Measurements from ENCODE around the gene NTM. TPM values are rescaled to one million over a fixed set of nuclear protein-coding genes. Genes with fewer than 3 reads are reported as not detected.

NTM gene
- total RNA-seq, 1 experiment from 2014 or later = 9.9 TPM

DNA sequence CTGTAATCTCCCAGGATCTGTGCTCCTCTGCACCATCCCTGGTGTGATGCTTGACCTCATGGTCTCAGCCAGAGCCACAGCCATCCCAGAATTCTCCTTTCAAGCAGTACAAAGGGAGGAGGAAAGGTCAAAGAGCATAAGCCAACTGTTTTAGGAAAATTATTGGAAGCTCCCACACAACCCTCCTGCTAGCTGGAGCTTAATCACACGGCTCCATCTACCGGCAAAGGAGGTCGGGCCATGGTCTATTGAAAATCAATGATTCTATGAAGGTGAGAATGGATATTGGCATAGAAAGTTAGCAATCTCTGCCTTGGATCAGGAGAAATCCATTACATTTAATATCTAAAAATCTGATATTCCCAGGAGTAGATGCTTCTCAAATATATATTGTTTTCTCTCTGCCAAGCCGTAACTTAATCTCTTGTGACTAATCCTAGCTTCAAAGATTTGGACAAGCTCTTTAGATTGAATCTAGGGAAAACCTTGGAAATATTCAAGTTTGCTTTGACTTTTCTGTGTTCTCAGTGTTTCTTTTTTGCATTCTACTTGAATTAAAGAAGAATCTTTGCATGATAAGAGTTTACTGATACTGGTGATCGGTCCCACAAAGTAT, 259.6 kb downstream of the NTM start:
- peaks cover 20 to 26% of the 10 kb centered on the region in 2 experiments for H3K4me1 Mint-ChIP-seq
- H4K20me1 ChIP-seq (ENCODE audit: control insufficient read depth, insufficient read depth, insufficient read length) = no peaks in the 10 kb centered on the region
- no CpG with 5 or more reads among the region's 5 CpGs for WGBS (ENCODE audit: extremely low coverage, insufficient read length, low lambda C conversion rate)

More for the DNA sequence above, 259.6 kb downstream of the NTM start:
- H4K5ac ChIP-seq (ENCODE audit: insufficient read length, low read depth, low read length) = no peak overlapping the region
- no peak overlapping the region for H4K91ac ChIP-seq (ENCODE audit: insufficient read length, low read depth, low read length)
- no peak overlapping the region for H2BK120ac ChIP-seq (ENCODE audit: low read depth, low read length, poor library complexity, severe bottlenecking)
- H3K4me1 ChIP-seq (ENCODE audit: insufficient read depth, low read length) = no peaks in the 10 kb centered on the region
- no peak overlapping the region for H2BK5ac ChIP-seq (ENCODE audit: insufficient read length, low read length)
- H3K23ac ChIP-seq (ENCODE audit: insufficient read length, low read depth, low read length) = no peak overlapping the region
- H3K27me3 ChIP-seq (ENCODE audit: insufficient read depth, low read length) = no peaks in the 10 kb centered on the region
- TF ChIP-seq, protein P1, sequence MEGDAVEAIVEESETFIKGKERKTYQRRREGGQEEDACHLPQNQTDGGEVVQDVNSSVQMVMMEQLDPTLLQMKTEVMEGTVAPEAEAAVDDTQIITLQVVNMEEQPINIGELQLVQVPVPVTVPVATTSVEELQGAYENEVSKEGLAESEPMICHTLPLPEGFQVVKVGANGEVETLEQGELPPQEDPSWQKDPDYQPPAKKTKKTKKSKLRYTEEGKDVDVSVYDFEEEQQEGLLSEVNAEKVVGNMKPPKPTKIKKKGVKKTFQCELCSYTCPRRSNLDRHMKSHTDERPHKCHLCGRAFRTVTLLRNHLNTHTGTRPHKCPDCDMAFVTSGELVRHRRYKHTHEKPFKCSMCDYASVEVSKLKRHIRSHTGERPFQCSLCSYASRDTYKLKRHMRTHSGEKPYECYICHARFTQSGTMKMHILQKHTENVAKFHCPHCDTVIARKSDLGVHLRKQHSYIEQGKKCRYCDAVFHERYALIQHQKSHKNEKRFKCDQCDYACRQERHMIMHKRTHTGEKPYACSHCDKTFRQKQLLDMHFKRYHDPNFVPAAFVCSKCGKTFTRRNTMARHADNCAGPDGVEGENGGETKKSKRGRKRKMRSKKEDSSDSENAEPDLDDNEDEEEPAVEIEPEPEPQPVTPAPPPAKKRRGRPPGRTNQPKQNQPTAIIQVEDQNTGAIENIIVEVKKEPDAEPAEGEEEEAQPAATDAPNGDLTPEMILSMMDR (conservative IDR thresholded peaks at IDR 0.05) = peak; percentile 28; the same call in 1 of the 3 replicates
- no peak overlapping the region for H3K4me2 ChIP-seq (ENCODE audit: insufficient read depth, insufficient read length, low read length)
- no peak overlapping the region for H4K8ac ChIP-seq (replicated peaks; ENCODE audit: insufficient read length, low read depth, low read length)
- no peak overlapping the region for H3K4me3 Mint-ChIP-seq
- H3K9ac ChIP-seq (ENCODE audit: extremely low read depth, insufficient read length, low read length) = no peak overlapping the region
- no peaks in the 10 kb centered on the region for H3K23me2 ChIP-seq (ENCODE audit: insufficient read length, low read depth, low read length, poor library complexity, severe bottlenecking)
- H3K4ac ChIP-seq (ENCODE audit: low read depth, low read length) = no peak overlapping the region
- no peak overlapping the region for H2BK12ac ChIP-seq (ENCODE audit: insufficient read length, low read depth, low read length)
- no peaks in the 10 kb centered on the region for H3K79me2 ChIP-seq (ENCODE audit: insufficient read depth, low read length)
- H3K56ac ChIP-seq (ENCODE audit: insufficient read length, low read depth, low read length) = no peak overlapping the region
- H3K36me3 Mint-ChIP-seq (ENCODE audit: insufficient read depth in 1 of 3, low read depth in 3 of 3) = peaks cover 0 to 5% (median 3%) of the 10 kb centered on the region in 3 experiments; a peak in 1 of 7 replicates
- H2AK5ac ChIP-seq (ENCODE audit: insufficient read length, low read length) = no peak overlapping the region
- H3K9me3 ChIP-seq (ENCODE audit: control insufficient read depth, low read depth, low read length) = no peaks in the 10 kb centered on the region
- no peaks in the 10 kb centered on the region; a peak in 2 of 5 replicates for H3K9me3 Mint-ChIP-seq
- H3T11ph ChIP-seq (ENCODE audit: low read length) = no peak overlapping the region
- H3K79me1 ChIP-seq (ENCODE audit: insufficient read depth, low read depth, low read length, poor library complexity, severe bottlenecking) = no peaks in the 10 kb centered on the region
- H3K27ac Mint-ChIP-seq = no peak overlapping the region
- H2BK15ac ChIP-seq (ENCODE audit: low read depth, low read length) = no peak overlapping the region
- no peaks in the 10 kb centered on the region; the same call in none of the 2 replicates for H3K27me3 Mint-ChIP-seq (ENCODE audit: low read depth)
- H3K27ac ChIP-seq (ENCODE audit: insufficient read length, low read depth, low read length) = no peak overlapping the region
- no peak overlapping the region for H2AFZ ChIP-seq (ENCODE audit: low read length)
- H2BK20ac ChIP-seq (ENCODE audit: low read depth, low read length, poor library complexity, severe bottlenecking) = no peak overlapping the region
- no peak overlapping the region for H3K14ac ChIP-seq (ENCODE audit: insufficient read depth, low read length)
- no peak overlapping the region for H3K18ac ChIP-seq (ENCODE audit: insufficient read length, low read depth, low read length)
- DNase-seq = no peak
